HepG2 (cell line): ENCODE results near the gene GBP4. TPM values are rescaled to one million over a fixed set of nuclear protein-coding genes. Genes with fewer than 3 reads are reported as not detected.

ENCODE experiments used
- ATAC-seq: fragments of 200-7000 bp; cut with Tn5 transposase; 3 replicates; pipeline ENCODE4 v1.9.1; 2020; ENCODE audit warnings: mild to moderate bottlenecking, moderate library complexity
- Bru-seq: library from RNA; stranded (reverse); fragments of 400-500 nt; gene quantifications from one replicate; lab custom pipeline; 2021; lab: Mats Ljungman, UMichigan
- BruChase-seq, 2 experiments: library from RNA; stranded (reverse); fragments of 400-500 nt; gene quantifications; one replicate each; lab custom pipeline; 2021; lab: Mats Ljungman, UMichigan
- BruUV-seq: library from RNA; stranded (reverse); fragments of 400-500 nt; replicated peaks from 2 replicates; lab custom pipeline; 2021; lab: Mats Ljungman, UMichigan
- CTCF ChIA-PET: fragments of 300-600 bp; formaldehyde crosslinking; extraction: SDS; loops from one replicate; lab custom pipeline; 2021; ENCODE audit warnings: low total read pairs, inconsistent platforms, low intra/inter-chr PET ratio; lab: Yijun Ruan, JAX
- POLR2A ChIA-PET: fragments of 350-600 bp; sonication (Branson Sonifier 250); formaldehyde crosslinking; loops from one replicate; lab custom pipeline; 2020; ENCODE audit warnings: antibody characterized with exemption, inconsistent platforms; lab: Yijun Ruan, JAX
- DNase-seq: peaks from one replicate; pipeline ENCODE4 v3.0.0-alpha.2; 2015; ENCODE audit warnings: low spot score
- FAIRE-seq: peaks from 3 replicates; lab custom pipeline; 2011; peaks lifted over from hg19 to GRCh38; lab: Jason Lieb, UNC
- H2AFZ ChIP-seq: one replicate; pipeline ENCODE4 v1.6.1; 2011; ENCODE audit warnings: low read length, inconsistent platforms
- H3K27ac ChIP-seq: fragments of 300-600 bp; 3 replicates; pipeline ENCODE4 v1.8.0; 2011; ENCODE audit warnings: mixed run types, mild to moderate bottlenecking, mixed read lengths, low read length, inconsistent platforms; ENCODE audit not compliant: insufficient read depth; ENCODE audit errors: extremely low read length
- H3K27me3 ChIP-seq, 2 experiments: fragments of 200-600 bp in 1 of 2; 2 replicates in 1 of 2; 3 replicates in 1 of 2; pipeline versions ENCODE4 v1.6.0 to v1.8.0; 2011; ENCODE audit warnings: low read length in 2 of 2, mild to moderate bottlenecking in 2 of 2, moderate library complexity in 2 of 2, inconsistent platforms in 1 of 2; ENCODE audit not compliant: insufficient read depth in 2 of 2, control insufficient read depth in 1 of 2
- H3K36me3 ChIP-seq, 2 experiments: fragments of 200-600 bp in 1 of 2; replicated peaks in 1 of 2; 2 replicates in 1 of 2; 3 replicates in 1 of 2; pipeline versions ENCODE4 v1.5.1 to v1.8.0; 2011; ENCODE audit warnings: low read length in 2 of 2, inconsistent platforms in 1 of 2; ENCODE audit not compliant: insufficient read depth in 2 of 2, control insufficient read depth in 1 of 2
- H3K4me1 ChIP-seq: 2 replicates; pipeline ENCODE4 v1.5.1; 2012; ENCODE audit warnings: low read length, inconsistent platforms; ENCODE audit not compliant: insufficient read depth
- H3K4me2 ChIP-seq: 2 replicates; pipeline ENCODE4 v1.6.0; 2011; ENCODE audit warnings: low read depth, low read length, inconsistent platforms
- H3K4me3 ChIP-seq, 3 experiments: fragments of 200-600 bp in 1 of 3; sonication (generic), shearing (Covaris generic) in 1 of 3; replicated peaks in 1 of 3; 2 replicates each; pipeline ENCODE4 v1.5.1; 2011 to 2016; ENCODE audit warnings: low read length in 3 of 3, inconsistent platforms in 2 of 3, low read depth in 2 of 3, mild to moderate bottlenecking in 2 of 3, control low read depth in 1 of 3, mixed read lengths in 1 of 3; ENCODE audit not compliant: insufficient read depth in 1 of 3
- H3K79me2 ChIP-seq: one replicate; pipeline ENCODE4 v1.6.1; 2011; ENCODE audit warnings: low read length, inconsistent platforms; ENCODE audit not compliant: insufficient read depth
- H3K9ac ChIP-seq: 2 replicates; pipeline ENCODE4 v1.6.0; 2011; ENCODE audit warnings: mild to moderate bottlenecking, low read depth, low read length, inconsistent platforms; ENCODE audit not compliant: insufficient read depth
- H3K9me3 ChIP-seq: 2 replicates; pipeline ENCODE4 v1.5.1; 2012; ENCODE audit warnings: mild to moderate bottlenecking, low read length
- H4K20me1 ChIP-seq: 2 replicates; pipeline ENCODE4 v1.6.0; 2011; ENCODE audit warnings: inconsistent platforms, mild to moderate bottlenecking, low read length, moderate library complexity; ENCODE audit not compliant: insufficient read depth
- ATF1 ChIP-seq: IDR thresholded peaks from 2 replicates; pipeline ENCODE4 v1.6.1; 2016; ENCODE audit warnings: mild to moderate bottlenecking, control low read depth
- PLSCR1 ChIP-seq: sonication (generic); formaldehyde crosslinking; IDR thresholded peaks from 2 replicates; pipeline ENCODE4 v1.5.0; 2020; ENCODE audit warnings: missing genetic modification reagents, mild to moderate bottlenecking, borderline replicate concordance
- ZNF101 ChIP-seq: sonication (generic); formaldehyde crosslinking; IDR thresholded peaks from 2 replicates; pipeline ENCODE4 v1.4.0; 2020; ENCODE audit warnings: mild to moderate bottlenecking, low read depth, missing genetic modification reagents, borderline replicate concordance
- ZNF512 ChIP-seq: sonication (generic); formaldehyde crosslinking; IDR thresholded peaks from 2 replicates; pipeline ENCODE4 v1.4.0; 2020; ENCODE audit warnings: mild to moderate bottlenecking, missing genetic modification reagents
- WGBS: methylation state at CpG from one replicate; pipeline ENCODE4 v1.1.6; 2017; ENCODE audit warnings: low lambda C conversion rate; 5-methylcytosine and 5-hydroxymethylcytosine counted together
- in situ Hi-C: cut with HindIII; loops from 2 replicates; pipeline ENCODE4 v1.10.0; 2017; ENCODE audit warnings: low pct_unique_long_range_greater_than_20kb; ENCODE audit not compliant: extremely low pct_ligation_motif_present
- intact Hi-C: fragments of 100-400 bp; cut with micrococcal nuclease; formaldehyde crosslinking; loops from one replicate; pipeline ENCODE4 v1.10.0; 2022; ENCODE audit not compliant: unreplicated experiment
- long read RNA-seq, 2 experiments: library from RNA in 1 of 2; library from polyadenylated mRNA in 1 of 2; stranded (forward) in 1 of 2; unstranded in 1 of 2; transcript quantifications; one replicate each; pipeline ENCODE4 v2.0.0, GENCODE V29; 2019 to 2022
- polyA minus RNA-seq, 3 experiments: library from RNA; depleted of rRNA, polyadenylated mRNA; stranded (reverse); fragments of >200 nt; gene quantifications; 2 replicates each; pipeline ENCODE4 v1.2.3, GENCODE V29; 2011; ENCODE audit warnings: low replicate concordance in 1 of 3
- polyA plus RNA-seq, 8 experiments: library from polyadenylated mRNA; depleted of rRNA in 3 of 8; stranded (reverse) in 7 of 8; unstranded in 1 of 8; fragments of >200 nt; fragmentation: Illumina TruSeq in 4 of 8; extraction: Trizol in 4 of 8; gene quantifications; 2 replicates each; pipeline versions ENCODE4 v1.2.1 to v1.2.3, GENCODE V29; 2011 to 2016; ENCODE audit warnings: low read depth in 4 of 8, missing spikeins in 1 of 8, mixed read lengths in 1 of 8; ENCODE audit not compliant: insufficient read depth in 1 of 8
- total RNA-seq, 5 experiments: library from RNA; depleted of rRNA; stranded (reverse); fragments of >200 nt; fragmentation: Illumina TruSeq; extraction: Trizol; gene quantifications; 2 replicates each; pipeline ENCODE4 v1.2.3, GENCODE V29; 2016; ENCODE audit warnings: low read depth in 1 of 5

Gene GBP4
- total RNA-seq (2016; rRNA removed; fragmentation: Illumina TruSeq; extraction: Trizol) (not detected in 2 replicates), polyA plus RNA-seq (2011; rRNA removed) (not detected in 2 replicates), polyA minus RNA-seq (2011; rRNA and poly(A)+ RNA removed; ENCODE audit: low replicate concordance) (0.33 TPM in 1 of 2 replicates, not detected in the other), Bru-seq, nascent RNA (percentile 13 among the genes with signal in this experiment), BruChase-seq, experiment 1, labeled RNA remaining after a 6-hour chase (percentile 10 among the genes with signal in this experiment), BruChase-seq, experiment 2, labeled RNA remaining after a 2-hour chase (percentile 14 among the genes with signal in this experiment)
- total RNA-seq (2016; cell fraction: cytosol; rRNA removed; fragmentation: Illumina TruSeq; extraction: Trizol; ENCODE audit: low read depth) = not detected in 2 replicates
- not detected in 2 replicates for total RNA-seq (2016; cell fraction: insoluble cytoplasmic fraction; rRNA removed; fragmentation: Illumina TruSeq; extraction: Trizol)
- not detected in 2 replicates for total RNA-seq (2016; cell fraction: membrane; rRNA removed; fragmentation: Illumina TruSeq; extraction: Trizol)
- not detected in 2 replicates for total RNA-seq (2016; cell fraction: nucleus; rRNA removed; fragmentation: Illumina TruSeq; extraction: Trizol)
- not detected in 2 replicates for polyA plus RNA-seq (2011; cell fraction: cytosol; rRNA removed)
- not detected in 2 replicates for polyA plus RNA-seq (2011; cell fraction: nucleus; rRNA removed)
- polyA plus RNA-seq (2012) = not detected in 2 replicates
- polyA plus RNA-seq (2016; cell fraction: cytosol; fragmentation: Illumina TruSeq; extraction: Trizol; ENCODE audit: low read depth) = 0.02 TPM in 1 of 2 replicates, not detected in the other
- not detected in 2 replicates for polyA plus RNA-seq (2016; cell fraction: insoluble cytoplasmic fraction; fragmentation: Illumina TruSeq; extraction: Trizol; ENCODE audit: low read depth)
- not detected in 2 replicates for polyA plus RNA-seq (2016; cell fraction: membrane; fragmentation: Illumina TruSeq; extraction: Trizol; ENCODE audit: low read depth)
- not detected in 2 replicates for polyA plus RNA-seq (2016; cell fraction: nucleus; fragmentation: Illumina TruSeq; extraction: Trizol; ENCODE audit: insufficient read depth, low read depth)
- polyA minus RNA-seq (2011; cell fraction: cytosol; rRNA and poly(A)+ RNA removed) = not detected in 2 replicates
- not detected in 2 replicates for polyA minus RNA-seq (2011; cell fraction: nucleus; rRNA and poly(A)+ RNA removed)
- long read RNA-seq, experiment 1 = 0 reads
- long read RNA-seq, experiment 2 = 0 reads

GRCh38 chr1:89198491-89199072, at the start of gene GBP4:
GBP4 (minus strand) TSS chr1:89198942; CDS start chr1:89198834, 108 bp downstream.
- H3K4me3 ChIP-seq = no peak within 1 kb of the TSS
- H3K36me3 ChIP-seq = no peaks in the 10 kb centered on the region
- peaks cover 0 to 12% of the 10 kb centered on the region in 2 experiments; a peak in 2 of 5 replicates for H3K27me3 ChIP-seq
- H4K20me1 ChIP-seq = no peaks in the 10 kb centered on the region
- H3K27ac ChIP-seq = no peak within 1 kb of the TSS
- CTCF ChIA-PET = no interaction called here
- no peaks in the 10 kb centered on the region for H3K4me1 ChIP-seq
- WGBS = 24% methylated on average over 13 of the region's 21 CpGs
- no peak for TF ChIP-seq ATF1 (CRISPR knock-in tag)
- TF ChIP-seq, all 625 proteins: peak for 0
- POLR2A ChIA-PET = no interaction called here
- H3K9ac ChIP-seq = no peak within 1 kb of the TSS
- ATAC-seq = peak; percentile 35; the same call in 2 of the 3 replicates
- H3K9me3 ChIP-seq = no peaks in the 10 kb centered on the region
- no peak for DNase-seq
- FAIRE-seq = no peak
- intact Hi-C loops (no loop called here), in situ Hi-C loops (no loop called here)
- H2AFZ ChIP-seq = no peak within 1 kb of the TSS
- no TSS peak for BruUV-seq
- no peaks in the 10 kb centered on the region for H3K79me2 ChIP-seq
- H3K4me2 ChIP-seq = no peak within 1 kb of the TSS

GRCh38 chr1:89243046-89243445, 44.3 kb upstream of the GBP4 start:
- H3K27me3 ChIP-seq = no peaks in the 10 kb centered on the region; a peak in 1 of 5 replicates
- H2AFZ ChIP-seq = no peak overlapping the region
- no peak for ATAC-seq
- TF ChIP-seq ZNF512 (no peak), ZNF101 (no peak), PLSCR1 (no peak)
- 55% methylated on average over 3 of the region's 3 CpGs for WGBS
- H3K36me3 ChIP-seq = no peaks in the 10 kb centered on the region
- in situ Hi-C loops = no loop called here
- no peaks in the 10 kb centered on the region for H3K9me3 ChIP-seq
- no peaks in the 10 kb centered on the region for H3K4me1 ChIP-seq
- no peak overlapping the region for H3K4me2 ChIP-seq
- POLR2A ChIA-PET = no interaction called here
- no TSS peak for BruUV-seq
- H3K4me3 ChIP-seq = no peak overlapping the region
- H3K9ac ChIP-seq = no peak overlapping the region
- H3K79me2 ChIP-seq = no peaks in the 10 kb centered on the region
- FAIRE-seq = no peak
- intact Hi-C loops = no loop called here
- DNase-seq = no peak
- CTCF ChIA-PET = no interaction called here
- no peak overlapping the region for H3K27ac ChIP-seq
- no peaks in the 10 kb centered on the region for H4K20me1 ChIP-seq
